Progenitor cell of endocrine pancreas (in vitro differentiated cells): ENCODE results near the gene PALLD. TPM values are rescaled to one million over a fixed set of nuclear protein-coding genes. Genes with fewer than 3 reads are reported as not detected.

Source experiments
- DNase-seq: peaks from one replicate; pipeline ENCODE4 v3.0.0; 2021; ENCODE audit warnings: low spot score; ENCODE audit not compliant: unreplicated experiment
- H3K27ac Mint-ChIP-seq: 2 replicates; pipeline ENCODE4 v1.8.0; 2021; ENCODE audit warnings: mild to moderate bottlenecking, moderate library complexity, mixed read lengths
- H3K27me3 Mint-ChIP-seq: 2 replicates; pipeline ENCODE4 v1.8.0; 2021; ENCODE audit warnings: mixed read lengths
- H3K36me3 Mint-ChIP-seq: 2 replicates; pipeline ENCODE4 v1.8.0; 2022; ENCODE audit warnings: mixed read lengths; ENCODE audit not compliant: insufficient read depth
- H3K4me1 Mint-ChIP-seq: 2 replicates; pipeline ENCODE4 v1.8.0; 2021; ENCODE audit warnings: low read depth, mixed read lengths
- H3K4me3 Mint-ChIP-seq: 2 replicates; pipeline ENCODE4 v1.8.0; 2021; ENCODE audit warnings: low read depth, mild to moderate bottlenecking, moderate library complexity, mixed read lengths
- H3K9me3 Mint-ChIP-seq: 2 replicates; pipeline ENCODE4 v1.8.0; 2021; ENCODE audit warnings: low read depth, mixed read lengths
- total RNA-seq: library from RNA; stranded (reverse); gene quantifications from 2 replicates; pipeline ENCODE4 v1.2.1, GENCODE V29; 2021
- TF ChIP-seq, protein P1 (sequence below): fragments of 200-600 bp; sonication (generic); IDR thresholded peaks from one replicate; pipeline ENCODE4 v1.5.0; 2021; ENCODE audit warnings: antibody characterized with exemption, mild to moderate bottlenecking; ENCODE audit not compliant: unreplicated experiment

Gene PALLD
- total RNA-seq, 1 donor from 2014 or later = 43.2 TPM

DNA sequence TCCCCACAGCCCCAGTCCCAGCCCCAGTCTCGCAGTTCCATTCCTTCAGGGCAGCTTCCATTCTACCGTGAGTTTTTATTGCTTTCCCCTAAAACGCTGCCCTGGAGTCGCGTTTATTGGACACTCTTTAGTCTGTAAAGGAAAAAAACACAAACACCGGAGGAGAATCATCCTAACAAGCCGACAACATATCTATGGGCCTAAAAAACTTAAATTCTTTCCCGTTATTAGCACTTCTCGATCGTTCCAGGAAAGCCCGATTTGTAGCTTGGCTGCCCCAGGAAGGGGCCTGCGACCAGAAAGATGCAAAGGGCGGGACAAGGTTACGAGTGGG is 334.7 kb downstream of the PALLD start:
- Mint-ChIP-seq H3K4me1 (peaks cover 5% of the 10 kb centered on the region), H3K9me3 (no peaks in the 10 kb centered on the region), H3K27ac (peak overlapping the region; percentile 84), H3K27me3 (peaks cover 15% of the 10 kb centered on the region), H3K36me3 (no peaks in the 10 kb centered on the region), H3K4me3 (peak overlapping the region; percentile 89)
- no peak for DNase-seq
- TF ChIP-seq, protein P1, sequence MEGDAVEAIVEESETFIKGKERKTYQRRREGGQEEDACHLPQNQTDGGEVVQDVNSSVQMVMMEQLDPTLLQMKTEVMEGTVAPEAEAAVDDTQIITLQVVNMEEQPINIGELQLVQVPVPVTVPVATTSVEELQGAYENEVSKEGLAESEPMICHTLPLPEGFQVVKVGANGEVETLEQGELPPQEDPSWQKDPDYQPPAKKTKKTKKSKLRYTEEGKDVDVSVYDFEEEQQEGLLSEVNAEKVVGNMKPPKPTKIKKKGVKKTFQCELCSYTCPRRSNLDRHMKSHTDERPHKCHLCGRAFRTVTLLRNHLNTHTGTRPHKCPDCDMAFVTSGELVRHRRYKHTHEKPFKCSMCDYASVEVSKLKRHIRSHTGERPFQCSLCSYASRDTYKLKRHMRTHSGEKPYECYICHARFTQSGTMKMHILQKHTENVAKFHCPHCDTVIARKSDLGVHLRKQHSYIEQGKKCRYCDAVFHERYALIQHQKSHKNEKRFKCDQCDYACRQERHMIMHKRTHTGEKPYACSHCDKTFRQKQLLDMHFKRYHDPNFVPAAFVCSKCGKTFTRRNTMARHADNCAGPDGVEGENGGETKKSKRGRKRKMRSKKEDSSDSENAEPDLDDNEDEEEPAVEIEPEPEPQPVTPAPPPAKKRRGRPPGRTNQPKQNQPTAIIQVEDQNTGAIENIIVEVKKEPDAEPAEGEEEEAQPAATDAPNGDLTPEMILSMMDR = no peak

GRCh38 chr4:168831919-168832762 is 335.3 kb downstream of the PALLD start:
- H3K36me3 Mint-ChIP-seq = peaks cover 2% of the 10 kb centered on the region

GRCh38 chr4:168832763-168833575 is 336.1 kb downstream of the PALLD start:
- TF ChIP-seq, protein P1 = peak; percentile 41
- Mint-ChIP-seq H3K27ac (peak overlapping the region; percentile 97), H3K4me3 (peak overlapping the region; percentile 89), H3K4me1 (peaks cover 7% of the 10 kb centered on the region), H3K27me3 (peaks cover 15% of the 10 kb centered on the region), H3K36me3 (peaks cover 6% of the 10 kb centered on the region), H3K9me3 (no peaks in the 10 kb centered on the region)
- peak; percentile 44 for DNase-seq

More at GRCh38 chr4:168831919-168832762, 335.3 kb downstream of the PALLD start:
- Mint-ChIP-seq H3K9me3 (no peaks in the 10 kb centered on the region), H3K27me3 (peaks cover 15% of the 10 kb centered on the region), H3K4me3 (peak overlapping the region; percentile 89), H3K27ac (peak overlapping the region; percentile 97), H3K4me1 (peaks cover 5% of the 10 kb centered on the region)
- TF ChIP-seq, protein P1 = no peak
- DNase-seq = peak; percentile 64

- TF ChIP-seq, protein P1 = no peak
- Mint-ChIP-seq H3K4me1 (peaks cover 7% of the 10 kb centered on the region), H3K4me3 (peak overlapping the region; percentile 89), H3K9me3 (no peaks in the 10 kb centered on the region), H3K36me3 (peaks cover 9% of the 10 kb centered on the region), H3K27ac (no peak overlapping the region), H3K27me3 (peaks cover 15% of the 10 kb centered on the region)
- DNase-seq = no peak
Measured at GRCh38 chr4:168833881-168834280, 337.0 kb downstream of the PALLD start.

DNA sequence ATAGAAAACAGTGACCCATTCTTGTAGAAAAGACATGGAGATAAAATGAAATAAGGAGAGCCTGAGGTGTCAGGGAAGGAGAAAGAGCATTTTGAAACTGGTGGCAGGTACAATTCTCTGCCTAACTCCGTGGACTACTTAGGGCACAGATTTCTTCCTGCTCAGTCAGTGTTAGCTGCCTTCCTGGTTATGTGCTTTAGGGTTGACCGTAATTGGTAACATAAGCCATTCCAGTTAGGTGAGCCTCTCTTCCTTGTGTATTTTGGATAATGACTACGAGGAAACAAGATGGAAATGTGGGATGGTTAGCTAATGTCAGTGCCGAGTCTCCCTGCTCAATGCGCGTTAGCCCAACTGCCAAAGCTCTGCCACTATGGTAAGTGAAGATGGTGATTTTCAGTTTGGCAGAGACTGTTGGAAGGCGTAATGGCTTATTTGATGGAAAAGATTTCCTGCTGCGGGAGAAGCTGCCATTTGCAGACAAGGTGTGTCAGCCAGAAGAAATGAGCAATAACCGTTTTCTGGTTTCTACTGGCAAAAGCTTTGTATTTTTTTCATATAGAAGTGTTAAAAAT is 339.1 kb downstream of the PALLD start:
- DNase-seq = no peak
- TF ChIP-seq, protein P1 = no peak
- no peak overlapping the region for H3K4me3 Mint-ChIP-seq
- peaks cover 7% of the 10 kb centered on the region for H3K4me1 Mint-ChIP-seq
- H3K9me3 Mint-ChIP-seq = no peaks in the 10 kb centered on the region
- H3K36me3 Mint-ChIP-seq = peaks cover 11% of the 10 kb centered on the region
- H3K27ac Mint-ChIP-seq = no peak overlapping the region
- H3K27me3 Mint-ChIP-seq = peaks cover 8% of the 10 kb centered on the region
